Nephron progenitor cell (in vitro differentiated cells): Measurements from ENCODE around the gene ZNF274.
"Not testable (repeated sequence)": the region's sequence is repeated elsewhere in the genome, so short reads cannot be mapped to it uniquely, and the experiment has no call there.

Experiments
- DNase-seq: peaks from one replicate; pipeline ENCODE4 v3.0.0; 2021
- H3K27ac Mint-ChIP-seq: 2 replicates; pipeline ENCODE4 v1.8.0; 2021; ENCODE audit warnings: mild to moderate bottlenecking, moderate library complexity, mixed read lengths
- H3K27me3 Mint-ChIP-seq: 2 replicates; pipeline ENCODE4 v1.8.0; 2021; ENCODE audit warnings: mild to moderate bottlenecking, low read depth, mixed read lengths; ENCODE audit not compliant: poor library complexity
- H3K36me3 Mint-ChIP-seq: 2 replicates; pipeline ENCODE4 v1.8.0; 2021; ENCODE audit warnings: low read depth, mixed read lengths
- H3K4me1 Mint-ChIP-seq: 2 replicates; pipeline ENCODE4 v1.8.0; 2021; ENCODE audit warnings: mixed read lengths
- H3K4me3 Mint-ChIP-seq: 2 replicates; pipeline ENCODE4 v1.8.0; 2021; ENCODE audit warnings: mild to moderate bottlenecking, moderate library complexity, mixed read lengths
- H3K9me3 Mint-ChIP-seq: 2 replicates; pipeline ENCODE4 v1.8.0; 2021; ENCODE audit warnings: mild to moderate bottlenecking, moderate library complexity, mixed read lengths
- TF ChIP-seq, protein P1 (sequence below): fragments of 200-600 bp; sonication (generic); IDR thresholded peaks from 2 replicates; pipeline ENCODE4 v1.5.0; 2021; ENCODE audit warnings: antibody characterized with exemption

The ZNF274 gene

DNA sequence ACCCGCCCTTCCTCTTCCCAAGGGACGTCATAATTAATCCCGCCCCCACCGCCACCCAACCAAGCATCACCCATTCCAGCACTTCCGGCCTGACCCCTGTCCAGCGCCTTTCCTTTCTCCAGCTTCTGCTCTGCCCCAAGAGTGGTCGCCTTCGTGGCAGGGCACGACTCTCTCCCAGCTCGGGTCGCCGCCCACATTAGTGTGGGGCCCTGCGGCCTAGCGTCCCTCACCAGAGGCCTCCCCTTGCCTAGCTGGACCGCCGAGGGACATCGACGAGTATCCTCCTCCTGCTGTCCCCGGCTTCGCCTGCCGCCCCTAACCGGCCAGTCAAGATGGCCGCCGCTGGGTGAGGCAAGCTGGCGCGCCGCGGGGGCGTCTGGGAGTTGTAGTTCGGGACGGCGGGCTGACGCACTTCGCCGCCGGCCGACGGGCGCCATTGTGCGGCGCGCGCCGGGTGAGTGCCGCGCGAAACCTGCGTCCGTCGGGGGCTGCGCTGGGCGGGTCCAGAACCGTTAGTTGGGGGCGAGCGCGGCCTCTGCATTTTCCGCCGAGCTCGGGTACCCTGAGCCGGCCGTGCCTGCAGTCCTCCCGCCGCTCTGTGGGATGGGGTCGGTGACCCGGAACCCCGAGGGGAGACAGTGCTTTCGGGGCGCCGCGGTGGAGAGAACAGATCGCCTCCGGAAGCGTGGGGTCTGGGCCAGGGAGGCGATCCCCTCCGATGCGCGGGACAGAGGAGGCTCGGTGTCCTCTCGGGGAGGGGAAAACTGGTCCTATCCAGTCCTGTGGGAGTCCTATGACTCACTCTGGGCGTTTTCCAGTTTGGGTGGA, at the start of gene ZNF274:
ZNF274 (plus strand) TSS at position 73 of the 828 bp plus-strand sequence. CDS start 905 bp downstream, outside the sequence.
- peaks cover 4% of the 10 kb centered on the region for H3K27me3 Mint-ChIP-seq
- peak within 1 kb of the TSS; percentile 95 for H3K4me3 Mint-ChIP-seq
- peak; percentile 94 for DNase-seq
- H3K4me1 Mint-ChIP-seq: peaks cover 8% of the 10 kb centered on the region
- peaks cover 92% of the 10 kb centered on the region for H3K36me3 Mint-ChIP-seq
- peaks cover 96% of the 10 kb centered on the region for H3K9me3 Mint-ChIP-seq
- TF ChIP-seq, protein P1, sequence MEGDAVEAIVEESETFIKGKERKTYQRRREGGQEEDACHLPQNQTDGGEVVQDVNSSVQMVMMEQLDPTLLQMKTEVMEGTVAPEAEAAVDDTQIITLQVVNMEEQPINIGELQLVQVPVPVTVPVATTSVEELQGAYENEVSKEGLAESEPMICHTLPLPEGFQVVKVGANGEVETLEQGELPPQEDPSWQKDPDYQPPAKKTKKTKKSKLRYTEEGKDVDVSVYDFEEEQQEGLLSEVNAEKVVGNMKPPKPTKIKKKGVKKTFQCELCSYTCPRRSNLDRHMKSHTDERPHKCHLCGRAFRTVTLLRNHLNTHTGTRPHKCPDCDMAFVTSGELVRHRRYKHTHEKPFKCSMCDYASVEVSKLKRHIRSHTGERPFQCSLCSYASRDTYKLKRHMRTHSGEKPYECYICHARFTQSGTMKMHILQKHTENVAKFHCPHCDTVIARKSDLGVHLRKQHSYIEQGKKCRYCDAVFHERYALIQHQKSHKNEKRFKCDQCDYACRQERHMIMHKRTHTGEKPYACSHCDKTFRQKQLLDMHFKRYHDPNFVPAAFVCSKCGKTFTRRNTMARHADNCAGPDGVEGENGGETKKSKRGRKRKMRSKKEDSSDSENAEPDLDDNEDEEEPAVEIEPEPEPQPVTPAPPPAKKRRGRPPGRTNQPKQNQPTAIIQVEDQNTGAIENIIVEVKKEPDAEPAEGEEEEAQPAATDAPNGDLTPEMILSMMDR: no peak
- H3K27ac Mint-ChIP-seq: peak within 1 kb of the TSS; percentile 100

DNA sequence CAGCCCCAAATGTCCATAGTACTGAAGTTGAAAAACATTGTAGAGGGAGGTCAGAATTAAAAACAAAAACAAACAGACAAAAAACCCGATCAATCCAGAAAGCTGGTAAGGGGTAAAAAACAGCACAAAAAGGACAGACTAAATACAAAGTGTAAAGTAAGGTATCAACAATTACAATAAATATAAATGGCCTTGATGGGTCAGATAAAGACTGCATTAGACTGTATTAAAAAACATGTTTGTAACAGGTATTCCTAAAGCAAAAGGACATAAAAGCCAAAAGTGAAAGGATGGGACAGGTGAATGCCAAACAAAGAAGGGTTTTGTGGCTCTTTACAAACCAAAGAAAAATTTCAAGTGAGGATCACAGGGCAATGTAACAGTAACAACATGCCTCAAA, 48.6 kb upstream of the ZNF274 start:
- H3K4me3 Mint-ChIP-seq: no peak overlapping the region
- TF ChIP-seq, protein P1: no peak
- H3K27me3 Mint-ChIP-seq: peaks cover 9% of the 10 kb centered on the region
- peaks cover 96% of the 10 kb centered on the region for H3K36me3 Mint-ChIP-seq
- no peak for DNase-seq
- peaks cover 100% of the 10 kb centered on the region for H3K9me3 Mint-ChIP-seq
- H3K4me1 Mint-ChIP-seq: no peaks in the 10 kb centered on the region
- no peak overlapping the region for H3K27ac Mint-ChIP-seq

DNA sequence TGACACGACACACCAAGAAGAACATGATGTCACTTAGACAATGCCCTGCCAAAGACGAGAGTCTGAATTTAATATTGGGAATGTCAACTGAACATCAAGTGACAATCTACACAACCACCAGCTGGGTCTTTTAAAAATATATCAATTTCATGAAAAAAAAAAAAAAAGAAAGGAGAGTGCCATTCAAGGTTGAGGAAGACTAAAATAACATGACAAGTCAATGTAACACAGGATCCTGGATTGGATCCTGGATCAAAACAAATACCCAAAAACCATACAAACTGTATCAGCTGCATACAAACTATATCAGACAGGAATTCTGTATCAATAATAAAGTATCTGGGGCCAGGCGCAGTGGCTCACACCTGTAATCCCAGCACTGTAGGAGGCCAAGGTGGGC, 37.0 kb upstream of the ZNF274 start:
- peak overlapping the region; percentile 9 for H3K4me3 Mint-ChIP-seq

DNA sequence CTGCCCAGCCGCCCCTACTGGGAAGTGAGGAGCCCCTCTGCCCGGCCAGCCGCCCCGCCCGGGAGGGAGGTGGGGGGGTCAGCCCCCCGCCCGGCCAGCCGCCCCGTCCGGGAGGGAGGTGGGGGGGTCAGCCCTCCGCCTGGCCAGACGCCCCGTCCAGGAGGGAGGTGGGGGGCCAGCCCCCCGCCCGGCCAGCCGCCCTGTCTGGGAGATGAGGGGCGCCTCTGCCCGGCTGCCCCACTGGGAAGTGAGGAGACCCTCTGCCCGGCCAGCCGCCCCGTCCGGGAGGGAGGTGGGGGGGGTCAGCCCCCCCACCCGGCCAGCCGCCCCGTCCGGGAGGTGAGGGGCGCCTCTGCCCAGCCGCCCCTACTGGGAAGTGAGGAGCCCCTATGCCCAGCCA, 35.4 kb upstream of the ZNF274 start:
- not testable (repeated sequence) for H3K4me3 Mint-ChIP-seq
- peaks cover 87% of the 10 kb centered on the region for H3K9me3 Mint-ChIP-seq

More for the DNA sequence above, 37.0 kb upstream of the ZNF274 start:
- TF ChIP-seq, protein P1: no peak
- no peak for DNase-seq
- Mint-ChIP-seq H3K4me1 (peaks cover 9% of the 10 kb centered on the region), H3K36me3 (peaks cover 69% of the 10 kb centered on the region), H3K9me3 (peaks cover 87% of the 10 kb centered on the region), H3K27me3 (peaks cover 3% of the 10 kb centered on the region), H3K27ac (no peak overlapping the region)

DNA sequence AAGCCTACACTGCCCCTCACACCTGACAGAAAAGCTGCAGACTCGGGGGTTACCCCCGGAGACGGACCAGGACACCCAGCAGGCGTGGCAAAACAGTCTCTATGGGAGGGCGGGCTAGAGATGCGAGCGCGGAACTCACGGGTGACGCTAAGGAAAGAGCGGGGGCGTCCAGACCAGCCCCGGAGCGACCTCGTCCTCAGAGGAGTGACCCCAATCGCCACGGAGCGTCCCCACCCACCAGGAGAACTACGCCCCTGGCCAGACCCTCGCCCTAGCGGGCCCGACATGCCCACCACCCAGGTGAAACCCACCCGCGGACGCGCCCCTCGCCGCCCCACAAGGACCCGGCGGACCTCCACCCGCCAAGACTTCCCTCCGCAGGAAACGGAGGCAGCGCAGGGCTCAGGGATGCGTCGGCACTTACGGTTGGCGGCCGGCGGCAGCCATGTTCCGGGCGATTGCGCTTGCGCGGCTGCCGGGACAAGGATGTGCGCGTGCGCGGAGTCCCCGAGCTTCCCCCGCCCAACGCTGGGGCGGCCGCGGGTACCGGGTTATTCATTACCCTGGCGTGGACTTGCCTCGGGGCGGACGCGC, 32.4 kb upstream of the ZNF274 start, which contains the start of gene ZNF329:
ZNF329 (minus strand) TSS at position 462 of the 594 bp plus-strand sequence. CDS start 21,286 bp downstream, outside the sequence.
- H3K4me3 Mint-ChIP-seq: peak within 1 kb of the TSS; percentile 91
- DNase-seq: peak; percentile 91
- TF ChIP-seq, protein P1: no peak
- H3K4me1 Mint-ChIP-seq: peaks cover 15% of the 10 kb centered on the region
- no peak within 1 kb of the TSS for H3K27ac Mint-ChIP-seq
- peaks cover 6% of the 10 kb centered on the region for H3K27me3 Mint-ChIP-seq
- H3K36me3 Mint-ChIP-seq: peaks cover 70% of the 10 kb centered on the region
- peaks cover 81% of the 10 kb centered on the region for H3K9me3 Mint-ChIP-seq

More for the DNA sequence above, 35.4 kb upstream of the ZNF274 start:
- not testable (repeated sequence) for DNase-seq, H3K4me1 Mint-ChIP-seq, H3K27ac Mint-ChIP-seq, H3K27me3 Mint-ChIP-seq
- H3K36me3 Mint-ChIP-seq: peaks cover 69% of the 10 kb centered on the region

DNA sequence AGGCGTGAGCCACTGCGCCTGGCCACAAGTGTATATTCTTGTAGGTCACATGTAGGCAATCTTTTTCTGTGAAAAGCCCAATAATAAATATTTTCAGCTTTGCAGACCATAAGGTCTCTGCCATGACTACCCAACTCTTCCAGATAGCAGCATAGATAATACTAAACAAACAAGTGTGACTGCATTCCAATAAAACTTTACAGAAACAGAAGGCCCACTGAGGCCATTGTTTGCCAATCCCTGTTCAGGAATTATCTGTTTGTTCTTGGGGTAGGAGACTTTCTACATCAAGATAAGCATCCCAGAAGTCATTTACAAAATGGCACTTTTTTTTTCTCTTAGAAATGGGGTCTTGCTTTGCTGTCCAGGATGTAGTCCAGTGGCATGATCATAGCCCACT, 29.5 kb upstream of the ZNF274 start:
- TF ChIP-seq, protein P1: no peak
- peaks cover 87% of the 10 kb centered on the region for H3K9me3 Mint-ChIP-seq
- no peak for DNase-seq
- H3K27me3 Mint-ChIP-seq: peaks cover 3% of the 10 kb centered on the region
- H3K27ac Mint-ChIP-seq: no peak overlapping the region
- peak overlapping the region; percentile 87 for H3K4me3 Mint-ChIP-seq
- H3K36me3 Mint-ChIP-seq: peaks cover 53% of the 10 kb centered on the region
- H3K4me1 Mint-ChIP-seq: peaks cover 15% of the 10 kb centered on the region
